Esophagus squamous epithelium (tissue), 4 donors: ENCODE measurements around the gene ALPK3.

ENCODE experiments used
- CTCF ChIP-seq, 6 experiments: fragments of 450-650 bp in 4 of 6; fragments of 200-600 bp in 2 of 6; sonication (generic) in 2 of 6; IDR thresholded peaks; one replicate each; pipeline ENCODE4 v1.5.1; 2016 to 2019; ENCODE audit warnings: antibody characterized with exemption in 6 of 6, mild to moderate bottlenecking in 4 of 6, moderate library complexity in 4 of 6
- POLR2A ChIP-seq, 4 donors: fragments of 450-650 bp; IDR thresholded peaks; one replicate each; pipeline ENCODE4 v1.6.1; 2017; ENCODE audit warnings: antibody characterized with exemption in 4 of 4, mild to moderate bottlenecking in 4 of 4, moderate library complexity in 3 of 4

GRCh38 chr15:84829428-84829827 is 12.3 kb downstream of the ALPK3 start:
- TF ChIP-seq CTCF (IDR thresholded peaks at IDR 0.05) = no peak
- TF ChIP-seq POLR2A (IDR thresholded peaks at IDR 0.05) = no peak
